HFFc6 (cell line): ENCODE results near the gene CDCA3. TPM values are rescaled to one million over a fixed set of nuclear protein-coding genes. Genes with fewer than 3 reads are reported as not detected.
A peak's percentile ranks its signal among the peaks of the same experiment; 100 is the strongest.

Experiments used
- DNase-seq: peaks from one replicate; pipeline ENCODE4 v3.0.0-alpha.2; 2018
- H3K27ac Mint-ChIP-seq: 2 replicates; pipeline ENCODE4 v1.8.0; 2020; ENCODE audit warnings: mild to moderate bottlenecking, mixed read lengths
- H3K27me3 Mint-ChIP-seq: 2 replicates; pipeline ENCODE4 v1.8.0; 2021; ENCODE audit warnings: mild to moderate bottlenecking, moderate library complexity, mixed read lengths; ENCODE audit not compliant: insufficient read depth
- H3K36me3 Mint-ChIP-seq: 2 replicates; pipeline ENCODE4 v1.8.0; 2021; ENCODE audit warnings: low read depth, mixed read lengths
- H3K4me1 Mint-ChIP-seq: 2 replicates; pipeline ENCODE4 v1.8.0; 2020; ENCODE audit warnings: low read depth, mixed read lengths
- H3K4me3 Mint-ChIP-seq: 2 replicates; pipeline ENCODE4 v1.8.0; 2020; ENCODE audit warnings: mild to moderate bottlenecking, moderate library complexity, mixed read lengths
- H3K9me3 Mint-ChIP-seq: 2 replicates; pipeline ENCODE4 v1.8.0; 2020; ENCODE audit warnings: mild to moderate bottlenecking, mixed read lengths
- total RNA-seq, 6 experiments: library from RNA; stranded (reverse); fragmentation: NEBNext Ultra II Directional; extraction: Animal tissue kit (Norgen Biotek cat#: 25700); gene quantifications; 2 replicates in 1 of 6; 3 replicates in 5 of 6; pipeline ENCODE4 v1.2.3, GENCODE V29; 2021
- TF ChIP-seq, protein P1 (sequence below): fragments of 200-600 bp; sonication (generic); IDR thresholded peaks from 2 replicates; pipeline ENCODE4 v1.5.0; 2021; ENCODE audit warnings: antibody characterized with exemption, mild to moderate bottlenecking

Gene CDCA3
- total RNA-seq, 6 experiments from 2014 or later: 24.0 to 62.5 (median 56.3) TPM

DNA sequence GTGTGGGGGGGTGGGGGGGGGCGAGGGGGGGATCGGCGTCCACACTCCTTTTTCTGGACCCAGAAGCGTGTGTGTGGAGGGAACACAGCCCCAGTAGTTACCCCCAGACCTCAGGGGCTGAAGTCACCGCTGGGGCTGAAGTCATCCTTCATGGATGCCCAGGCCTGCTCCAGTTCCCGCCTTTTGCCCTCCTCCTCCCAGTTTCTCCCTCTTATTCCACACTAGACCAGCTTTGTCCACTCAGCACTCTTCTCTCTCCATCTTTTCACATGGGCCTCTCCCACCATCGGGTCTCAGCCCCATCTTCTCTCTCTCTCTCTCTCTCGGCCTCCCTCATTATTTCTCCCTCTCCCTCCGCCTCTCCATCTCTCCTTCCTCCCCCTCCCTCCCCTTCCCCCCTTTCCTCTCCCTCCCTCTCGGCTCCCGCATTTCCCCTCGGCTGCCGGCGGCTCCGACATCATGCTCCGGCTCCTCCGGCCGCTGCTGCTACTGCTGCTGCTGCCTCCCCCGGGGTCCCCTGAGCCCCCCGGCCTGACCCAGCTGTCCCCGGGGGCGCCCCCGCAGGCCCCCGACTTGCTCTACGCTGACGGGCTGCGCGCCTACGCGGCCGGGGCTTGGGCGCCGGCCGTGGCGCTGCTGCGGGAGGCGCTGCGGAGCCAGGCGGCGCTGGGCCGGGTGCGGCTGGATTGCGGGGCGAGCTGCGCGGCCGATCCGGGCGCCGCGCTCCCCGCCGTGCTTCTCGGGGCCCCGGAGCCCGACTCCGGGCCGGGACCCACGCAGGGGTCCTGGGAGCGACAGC is 22.9 kb downstream of the CDCA3 start, which contains the start of gene P3H3:
P3H3 (plus strand) TSS at position 426 of the 799 bp plus-strand sequence; CDS start at position 460, 34 bp downstream.
- H3K27me3 Mint-ChIP-seq: peaks cover 12% of the 10 kb centered on the region
- peak within 1 kb of the TSS; percentile 99 for H3K4me3 Mint-ChIP-seq
- H3K4me1 Mint-ChIP-seq: peaks cover 51% of the 10 kb centered on the region
- peaks cover 8% of the 10 kb centered on the region for H3K36me3 Mint-ChIP-seq
- no peaks in the 10 kb centered on the region for H3K9me3 Mint-ChIP-seq
- TF ChIP-seq, protein P1, sequence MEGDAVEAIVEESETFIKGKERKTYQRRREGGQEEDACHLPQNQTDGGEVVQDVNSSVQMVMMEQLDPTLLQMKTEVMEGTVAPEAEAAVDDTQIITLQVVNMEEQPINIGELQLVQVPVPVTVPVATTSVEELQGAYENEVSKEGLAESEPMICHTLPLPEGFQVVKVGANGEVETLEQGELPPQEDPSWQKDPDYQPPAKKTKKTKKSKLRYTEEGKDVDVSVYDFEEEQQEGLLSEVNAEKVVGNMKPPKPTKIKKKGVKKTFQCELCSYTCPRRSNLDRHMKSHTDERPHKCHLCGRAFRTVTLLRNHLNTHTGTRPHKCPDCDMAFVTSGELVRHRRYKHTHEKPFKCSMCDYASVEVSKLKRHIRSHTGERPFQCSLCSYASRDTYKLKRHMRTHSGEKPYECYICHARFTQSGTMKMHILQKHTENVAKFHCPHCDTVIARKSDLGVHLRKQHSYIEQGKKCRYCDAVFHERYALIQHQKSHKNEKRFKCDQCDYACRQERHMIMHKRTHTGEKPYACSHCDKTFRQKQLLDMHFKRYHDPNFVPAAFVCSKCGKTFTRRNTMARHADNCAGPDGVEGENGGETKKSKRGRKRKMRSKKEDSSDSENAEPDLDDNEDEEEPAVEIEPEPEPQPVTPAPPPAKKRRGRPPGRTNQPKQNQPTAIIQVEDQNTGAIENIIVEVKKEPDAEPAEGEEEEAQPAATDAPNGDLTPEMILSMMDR: peak; percentile 8; the same call in 1 of the 2 replicates
- peak; percentile 53 for DNase-seq
- H3K27ac Mint-ChIP-seq: peak within 1 kb of the TSS; percentile 95

DNA sequence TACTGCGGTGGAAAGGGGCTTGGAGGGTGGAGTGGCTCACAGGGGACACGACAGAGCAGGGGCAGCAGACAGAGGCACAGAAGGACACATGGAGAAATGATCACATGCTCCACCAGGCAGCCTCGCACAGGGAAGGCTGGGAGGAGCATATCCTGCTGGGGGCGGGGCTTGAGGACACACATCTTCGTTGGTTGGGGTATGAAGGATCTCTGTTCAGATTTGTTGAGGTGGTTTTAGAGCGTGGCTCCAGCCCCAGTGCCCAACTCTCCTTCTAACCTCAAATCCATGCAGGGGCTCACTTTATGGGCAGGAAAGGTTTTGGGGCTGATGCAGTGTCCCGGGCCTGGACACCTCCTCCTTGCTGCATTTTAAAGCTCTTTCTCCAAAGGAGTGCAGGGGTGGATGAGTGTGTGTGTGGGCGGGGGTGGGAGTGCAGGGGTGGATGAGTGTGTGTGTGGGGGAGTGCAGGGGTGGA is 23.6 kb downstream of the CDCA3 start:
- peaks cover 54% of the 10 kb centered on the region for H3K4me1 Mint-ChIP-seq
- DNase-seq: peak; percentile 72
- TF ChIP-seq, protein P1: no peak
- peak overlapping the region; percentile 82 for H3K4me3 Mint-ChIP-seq
- peaks cover 17% of the 10 kb centered on the region for H3K27me3 Mint-ChIP-seq
- H3K27ac Mint-ChIP-seq: peak overlapping the region; percentile 92
- peaks cover 8% of the 10 kb centered on the region for H3K36me3 Mint-ChIP-seq
- no peaks in the 10 kb centered on the region for H3K9me3 Mint-ChIP-seq

DNA sequence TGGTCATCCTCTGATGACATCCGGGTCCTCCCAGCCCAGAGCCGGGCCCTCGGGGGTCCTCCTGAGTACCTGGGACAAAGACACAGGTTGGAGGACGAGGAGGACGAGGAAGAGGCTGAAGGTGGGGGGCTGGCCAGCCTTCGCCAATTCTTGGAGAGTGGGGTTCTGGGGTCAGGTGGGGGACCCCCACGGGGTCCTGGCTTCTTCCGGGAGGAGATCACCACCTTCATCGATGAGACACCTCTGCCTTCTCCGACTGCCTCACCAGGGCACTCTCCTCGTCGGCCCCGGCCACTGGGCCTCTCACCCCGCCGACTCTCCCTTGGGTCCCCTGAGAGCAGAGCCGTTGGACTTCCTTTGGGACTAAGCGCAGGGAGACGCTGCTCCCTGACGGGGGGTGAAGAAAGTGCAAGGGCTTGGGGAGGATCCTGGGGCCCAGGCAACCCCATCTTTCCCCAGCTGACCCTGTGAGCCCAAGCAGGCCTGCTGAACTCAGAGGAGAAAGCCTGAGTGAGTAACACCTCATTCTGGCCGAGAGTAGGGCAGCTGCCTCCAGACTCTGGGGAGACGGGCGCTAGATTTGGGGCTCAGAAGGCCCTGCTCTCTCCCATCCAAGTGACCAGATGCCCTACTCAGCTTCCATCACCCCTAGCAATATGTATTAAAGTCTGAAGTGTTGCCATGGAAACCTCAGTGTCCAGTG is 24.2 kb downstream of the CDCA3 start:
- peaks cover 23% of the 10 kb centered on the region for H3K27me3 Mint-ChIP-seq

DNA sequence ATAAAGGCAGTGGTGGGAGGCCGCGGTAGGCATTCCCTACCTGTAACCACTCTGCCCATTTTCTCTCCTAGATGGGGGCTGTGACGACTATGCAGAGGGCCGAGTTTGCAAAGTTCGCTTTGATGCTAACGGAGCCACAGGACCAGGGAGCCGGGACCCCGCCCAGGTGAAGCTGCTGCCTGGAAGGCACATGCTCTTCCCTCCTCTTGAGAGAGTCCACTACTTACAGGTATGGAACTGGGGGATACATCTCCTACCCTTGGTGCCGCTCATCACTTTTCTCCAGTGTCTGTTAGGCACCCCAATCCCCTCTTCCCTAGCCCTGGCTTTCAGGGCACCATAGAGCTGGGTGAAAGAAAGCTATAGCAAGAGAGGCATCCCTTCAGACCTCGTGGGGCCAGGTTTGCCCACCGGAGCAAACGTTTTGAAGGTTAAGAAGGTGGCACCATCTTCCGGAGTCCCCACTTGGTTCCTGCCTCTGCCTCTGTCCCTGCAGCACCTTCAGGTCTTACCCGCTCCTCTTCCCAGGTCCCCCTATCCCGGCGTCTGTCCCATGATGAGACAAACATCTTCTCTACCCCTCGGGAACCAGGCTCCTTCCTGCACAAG is 24.9 kb downstream of the CDCA3 start:
- peak overlapping the region; percentile 26; the same call in 1 of the 2 replicates for H3K27ac Mint-ChIP-seq
- no peaks in the 10 kb centered on the region for H3K9me3 Mint-ChIP-seq
- TF ChIP-seq, protein P1: no peak
- H3K36me3 Mint-ChIP-seq: peaks cover 8% of the 10 kb centered on the region
- peaks cover 23% of the 10 kb centered on the region for H3K27me3 Mint-ChIP-seq
- peaks cover 62% of the 10 kb centered on the region for H3K4me1 Mint-ChIP-seq
- DNase-seq: no peak
- no peak overlapping the region for H3K4me3 Mint-ChIP-seq

More for the DNA sequence above, 24.2 kb downstream of the CDCA3 start:
- Mint-ChIP-seq H3K9me3 (no peaks in the 10 kb centered on the region), H3K4me1 (peaks cover 60% of the 10 kb centered on the region), H3K4me3 (peak overlapping the region; percentile 82), H3K27ac (peak overlapping the region; percentile 92), H3K36me3 (peaks cover 8% of the 10 kb centered on the region)
- DNase-seq: no peak
- TF ChIP-seq, protein P1: no peak

DNA sequence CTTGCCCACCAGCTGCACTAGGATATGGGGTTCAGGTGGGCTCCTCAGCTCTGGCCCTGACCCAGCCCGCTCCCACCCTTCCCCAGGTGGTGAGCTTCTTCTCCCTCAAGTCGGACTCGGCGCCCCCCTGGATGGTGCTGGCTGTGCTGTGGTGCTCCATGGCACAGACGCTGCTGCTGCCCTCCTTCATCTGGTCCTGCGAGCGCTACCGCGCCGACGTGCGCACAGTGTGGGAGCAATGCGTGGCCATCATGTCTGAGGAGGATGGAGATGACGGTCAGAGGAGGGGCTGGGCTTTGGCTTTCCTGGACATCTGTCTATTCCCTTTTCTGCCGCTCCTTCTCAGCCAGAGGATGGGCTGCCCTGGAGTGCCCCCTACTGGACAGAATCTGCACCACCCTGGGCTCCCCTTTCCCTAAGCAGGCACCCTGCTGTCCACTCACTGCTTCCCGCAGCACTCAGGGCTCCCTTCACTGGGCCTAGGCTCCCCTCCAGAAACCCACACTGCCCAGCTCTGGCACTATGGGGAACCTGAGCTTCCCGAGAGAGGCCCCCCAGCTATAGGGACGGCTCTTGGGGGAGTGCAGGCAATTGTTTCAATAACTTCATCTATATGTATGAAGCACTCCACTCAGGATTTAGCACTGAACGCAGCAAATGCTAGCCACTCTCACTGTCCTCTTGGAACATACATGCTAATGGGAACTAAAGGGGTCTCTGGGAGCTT is 25.5 kb downstream of the CDCA3 start:
- Mint-ChIP-seq H3K36me3 (peaks cover 8% of the 10 kb centered on the region), H3K27me3 (peaks cover 29% of the 10 kb centered on the region), H3K4me3 (peak overlapping the region; percentile 86), H3K9me3 (no peaks in the 10 kb centered on the region), H3K27ac (peak overlapping the region; percentile 80), H3K4me1 (peaks cover 62% of the 10 kb centered on the region)
- TF ChIP-seq, protein P1: peak; percentile 97
- peak; percentile 73 for DNase-seq
